Mesenchymal stem cell (in vitro differentiated cells and primary cell): ENCODE results near the gene TARS1.

Experiments used
- DNase-seq: peaks from one replicate; pipeline ENCODE4 v3.0.0-alpha.2; 2013
- H2AFZ ChIP-seq: one replicate; pipeline ENCODE4 v1.6.1; 2013; ENCODE audit warnings: low read depth, mild to moderate bottlenecking, control low read depth, inconsistent platforms, low read length, moderate library complexity
- H2AK5ac ChIP-seq: 2 replicates; pipeline ENCODE4 v1.6.1; 2013; ENCODE audit warnings: low read length, moderate library complexity, mild to moderate bottlenecking, inconsistent platforms; ENCODE audit not compliant: severe bottlenecking
- H2BK120ac ChIP-seq: one replicate; pipeline ENCODE4 v1.6.1; 2013; ENCODE audit warnings: low read depth, mild to moderate bottlenecking, inconsistent platforms, low read length, moderate library complexity
- H2BK12ac ChIP-seq, 2 experiments: one replicate each; pipeline ENCODE4 v1.6.1; 2013; ENCODE audit warnings: inconsistent platforms in 2 of 2, low read length in 2 of 2, mild to moderate bottlenecking in 2 of 2, moderate library complexity in 2 of 2, control low read depth in 1 of 2
- H2BK15ac ChIP-seq: one replicate; pipeline ENCODE4 v1.6.1; 2013; ENCODE audit warnings: mild to moderate bottlenecking, low read depth, inconsistent platforms; ENCODE audit not compliant: poor library complexity, severe bottlenecking
- H2BK5ac ChIP-seq: 2 replicates; pipeline ENCODE4 v1.6.1; 2013; ENCODE audit warnings: low read depth, mild to moderate bottlenecking, low read length, control low read depth, inconsistent platforms; ENCODE audit not compliant: poor library complexity, severe bottlenecking
- H3K14ac ChIP-seq, 2 experiments: one replicate each; pipeline ENCODE4 v1.6.1; 2013; ENCODE audit warnings: inconsistent platforms in 2 of 2, low read length in 2 of 2, control low read depth in 1 of 2, mild to moderate bottlenecking in 1 of 2, moderate library complexity in 1 of 2
- H3K18ac ChIP-seq, 2 experiments: one replicate each; pipeline ENCODE4 v1.6.1; 2013; ENCODE audit warnings: inconsistent platforms in 2 of 2, low read length in 2 of 2, control low read depth in 1 of 2, low read depth in 1 of 2, mild to moderate bottlenecking in 1 of 2
- H3K23ac ChIP-seq, 2 experiments: one replicate each; pipeline ENCODE4 v1.6.1; 2013; ENCODE audit warnings: inconsistent platforms in 2 of 2, low read length in 2 of 2, mild to moderate bottlenecking in 2 of 2, moderate library complexity in 2 of 2, control low read depth in 1 of 2
- H3K27ac ChIP-seq: 2 replicates; pipeline ENCODE4 v1.5.1; 2013; ENCODE audit warnings: mild to moderate bottlenecking, moderate library complexity, low read length, control low read depth, inconsistent platforms; ENCODE audit not compliant: poor library complexity, severe bottlenecking
- H3K27me3 ChIP-seq, 2 experiments: 2 replicates each; pipeline versions ENCODE4 v1.6.1 to v1.7.0; 2013; ENCODE audit warnings: low read length in 2 of 2, mild to moderate bottlenecking in 2 of 2, moderate library complexity in 2 of 2, control low read depth in 1 of 2, inconsistent platforms in 1 of 2; ENCODE audit not compliant: control insufficient read depth in 1 of 2, insufficient read depth in 1 of 2
- H3K36me3 ChIP-seq, 2 experiments: 2 replicates each; pipeline versions ENCODE4 v1.6.1 to v1.7.0; 2013; ENCODE audit warnings: low read length in 2 of 2, control low read depth in 1 of 2, inconsistent platforms in 1 of 2, low read depth in 1 of 2, mild to moderate bottlenecking in 1 of 2; ENCODE audit not compliant: insufficient read depth in 2 of 2, control insufficient read depth in 1 of 2
- H3K4ac ChIP-seq, 2 experiments: one replicate each; pipeline ENCODE4 v1.6.1; 2013; ENCODE audit warnings: inconsistent platforms in 2 of 2, low read length in 2 of 2, mild to moderate bottlenecking in 2 of 2, moderate library complexity in 2 of 2, control low read depth in 1 of 2, low read depth in 1 of 2
- H3K4me1 ChIP-seq: 2 replicates; pipeline ENCODE4 v1.6.1; 2013; ENCODE audit warnings: low read depth, low read length, control low read depth; ENCODE audit not compliant: control insufficient read depth, insufficient read depth
- H3K4me2 ChIP-seq: 2 replicates; pipeline ENCODE4 v1.6.1; 2013; ENCODE audit warnings: low read length, mild to moderate bottlenecking, inconsistent platforms; ENCODE audit not compliant: poor library complexity, severe bottlenecking
- H3K4me3 ChIP-seq, 2 experiments: 2 replicates each; pipeline versions ENCODE4 v1.5.1 to v1.7.0; 2013; ENCODE audit warnings: low read length in 2 of 2, mild to moderate bottlenecking in 2 of 2, control low read depth in 1 of 2, low read depth in 1 of 2; ENCODE audit not compliant: insufficient read depth in 1 of 2
- H3K79me1 ChIP-seq: replicated peaks from 2 replicates; pipeline ENCODE4 v1.6.1; 2013; ENCODE audit warnings: mild to moderate bottlenecking, control low read depth, low read length, inconsistent platforms; ENCODE audit not compliant: poor library complexity, severe bottlenecking
- H3K9ac ChIP-seq: 2 replicates; pipeline ENCODE4 v1.7.0; 2013; ENCODE audit warnings: mild to moderate bottlenecking, low read length, moderate library complexity
- H3K9me3 ChIP-seq: 2 replicates; pipeline ENCODE4 v1.7.0; 2013; ENCODE audit warnings: mild to moderate bottlenecking, low read length; ENCODE audit not compliant: control insufficient read depth
- H4K8ac ChIP-seq: one replicate; pipeline ENCODE4 v1.6.1; 2013; ENCODE audit warnings: inconsistent platforms, mild to moderate bottlenecking, low read length, moderate library complexity
- H4K91ac ChIP-seq: one replicate; pipeline ENCODE4 v1.6.1; 2013; ENCODE audit warnings: mild to moderate bottlenecking, low read length, inconsistent platforms
- WGBS: methylation state at CpG from one replicate; pipeline ENCODE4 v1.1.7; 2013; ENCODE audit warnings: mixed read lengths; 5-methylcytosine and 5-hydroxymethylcytosine counted together

The TARS1 gene

DNA sequence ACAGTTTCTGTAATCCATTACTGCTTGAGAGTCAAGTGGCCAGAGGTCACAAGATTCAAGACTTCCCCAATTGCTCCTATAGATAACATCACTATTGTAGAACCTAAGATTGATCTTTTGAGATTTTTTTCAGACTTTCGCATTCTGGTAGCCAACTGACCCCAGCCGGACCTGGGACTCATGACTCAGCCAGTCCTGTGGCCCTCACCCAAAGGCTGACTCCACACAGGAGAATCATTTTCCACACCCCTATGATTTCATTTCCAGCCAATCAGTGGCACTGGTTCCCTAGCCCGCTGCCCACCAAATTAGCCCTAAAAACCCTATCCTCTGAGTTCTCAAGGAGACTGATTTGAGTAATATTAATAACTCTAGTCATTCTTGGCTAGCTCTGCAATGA lies 36.2 kb downstream of the TARS1 start:
- Histone ChIP-seq H3K9me3 (no peaks in the 10 kb centered on the region), H3K9ac (no peak overlapping the region), H4K8ac (no peak overlapping the region), H3K14ac (no peak overlapping the region), H3K27me3 (no peaks in the 10 kb centered on the region), H3K4ac (no peak overlapping the region), H3K79me1 (peaks cover 12% of the 10 kb centered on the region), H3K36me3 (peaks cover 8 to 43% of the 10 kb centered on the region in 2 experiments), H3K4me2 (no peak overlapping the region), H2BK15ac (no peak overlapping the region), H2BK120ac (no peak overlapping the region), H2BK12ac (no peak overlapping the region), H3K18ac (no peak overlapping the region), H2BK5ac (no peak overlapping the region), H3K4me3 (no peak overlapping the region), H3K23ac (no peak overlapping the region), H2AK5ac (no peak overlapping the region), H3K4me1 (peaks cover 4% of the 10 kb centered on the region), H2AFZ (no peak overlapping the region), H3K27ac (no peak overlapping the region), H4K91ac (no peak overlapping the region)
- WGBS: 97% methylated on average over 2 of the region's 3 CpGs
- no peak for DNase-seq

DNA sequence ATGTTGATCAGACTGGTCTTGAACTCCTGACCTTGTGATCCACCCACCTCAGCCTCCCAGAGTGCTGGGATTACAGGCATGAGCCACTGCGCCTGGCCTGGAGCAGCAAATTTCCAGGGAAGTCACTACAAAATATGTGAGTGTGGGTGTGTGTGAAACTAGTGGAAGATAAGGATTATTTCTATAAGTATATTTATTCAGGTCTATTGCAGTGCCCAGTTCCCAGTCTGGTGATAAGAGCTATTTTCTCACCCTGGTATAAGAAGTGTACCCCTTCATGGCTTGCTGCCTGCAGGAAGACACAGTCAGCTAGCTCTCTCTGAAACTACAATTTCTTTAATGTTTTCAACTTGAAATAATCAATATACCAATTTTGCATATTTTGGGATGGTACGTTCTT lies 37.1 kb downstream of the TARS1 start:
- Histone ChIP-seq H2BK15ac (no peak overlapping the region), H3K4me1 (peaks cover 4% of the 10 kb centered on the region), H4K8ac (no peak overlapping the region), H3K9me3 (no peaks in the 10 kb centered on the region), H3K27ac (no peak overlapping the region), H3K4ac (no peak overlapping the region), H2BK120ac (no peak overlapping the region), H2BK5ac (no peak overlapping the region), H2BK12ac (no peak overlapping the region), H2AK5ac (no peak overlapping the region), H2AFZ (no peak overlapping the region), H4K91ac (no peak overlapping the region), H3K79me1 (peaks cover 11% of the 10 kb centered on the region), H3K4me3 (no peak overlapping the region), H3K14ac (no peak overlapping the region), H3K23ac (no peak overlapping the region), H3K9ac (no peak overlapping the region), H3K18ac (no peak overlapping the region), H3K27me3 (no peaks in the 10 kb centered on the region), H3K4me2 (no peak overlapping the region), H3K36me3 (peaks cover 7 to 37% of the 10 kb centered on the region in 2 experiments)
- DNase-seq: no peak
- 100% methylated on average over 2 of the region's 2 CpGs for WGBS

DNA sequence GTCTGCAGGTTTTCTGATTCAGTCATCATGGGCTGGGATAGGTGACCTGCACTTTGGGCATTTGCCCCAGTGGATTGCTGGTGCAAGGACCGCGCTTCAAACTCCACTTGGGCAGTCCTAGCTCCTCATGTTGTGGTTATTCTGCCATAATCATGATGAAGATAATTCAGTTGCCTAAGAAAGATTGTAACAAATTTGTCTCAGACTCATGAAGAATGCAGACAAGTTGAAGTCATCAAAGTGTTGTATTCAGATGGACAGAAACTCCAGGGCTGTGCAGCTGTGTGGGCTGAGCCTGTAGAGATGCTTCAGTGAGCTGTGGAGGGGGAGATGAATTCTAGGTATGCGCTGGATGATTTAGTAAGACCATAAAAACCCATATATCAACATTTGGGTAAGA lies 38.5 kb downstream of the TARS1 start:
- Histone ChIP-seq H3K18ac (no peak overlapping the region), H4K91ac (no peak overlapping the region), H2AK5ac (peak overlapping the region; percentile 58), H3K14ac (peak overlapping the region in 1 of 2 experiments; percentile 21), H3K4me3 (no peak overlapping the region), H3K79me1 (peaks cover 3% of the 10 kb centered on the region), H3K4me1 (peaks cover 4% of the 10 kb centered on the region), H3K9ac (no peak overlapping the region), H3K9me3 (no peaks in the 10 kb centered on the region), H2BK5ac (no peak overlapping the region), H3K23ac (no peak overlapping the region), H3K4me2 (no peak overlapping the region), H2AFZ (no peak overlapping the region), H2BK12ac (no peak overlapping the region), H2BK15ac (no peak overlapping the region), H3K36me3 (peaks cover 5 to 30% of the 10 kb centered on the region in 2 experiments), H3K27ac (peak overlapping the region; percentile 80), H2BK120ac (no peak overlapping the region), H3K27me3 (no peaks in the 10 kb centered on the region), H4K8ac (no peak overlapping the region), H3K4ac (no peak overlapping the region)
- DNase-seq: peak; percentile 22
- 100% methylated on average over 2 of the region's 3 CpGs for WGBS

DNA sequence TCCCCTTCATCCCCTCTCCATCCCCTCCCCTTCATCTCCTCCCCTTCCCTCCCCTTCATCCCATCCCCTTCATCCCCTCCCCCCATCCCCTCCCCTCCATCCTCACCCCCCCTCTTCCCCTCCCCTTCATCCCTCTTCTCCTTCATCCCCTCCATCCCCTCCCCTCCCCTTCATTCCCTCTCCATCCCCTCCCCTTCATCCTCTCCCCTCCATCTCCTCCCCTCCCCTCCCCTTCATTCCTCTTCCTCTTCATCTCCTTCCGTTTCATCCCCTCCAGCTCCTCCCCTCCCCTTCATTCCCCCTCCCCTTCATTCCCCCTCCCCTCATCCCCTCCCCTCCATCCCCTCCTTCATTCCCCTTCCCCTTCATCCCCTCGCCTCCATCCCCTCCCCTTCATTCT lies 40.1 kb downstream of the TARS1 start:
- Histone ChIP-seq H3K23ac (no peak overlapping the region), H4K8ac (no peak overlapping the region), H3K27me3 (no peaks in the 10 kb centered on the region), H3K4ac (no peak overlapping the region), H3K4me1 (peaks cover 4% of the 10 kb centered on the region), H3K4me2 (no peak overlapping the region), H3K14ac (no peak overlapping the region), H3K27ac (no peak overlapping the region), H2BK15ac (no peak overlapping the region), H2BK5ac (no peak overlapping the region), H3K4me3 (no peak overlapping the region), H2AFZ (no peak overlapping the region), H2BK12ac (no peak overlapping the region), H2AK5ac (no peak overlapping the region), H3K9ac (no peak overlapping the region), H4K91ac (no peak overlapping the region), H2BK120ac (no peak overlapping the region), H3K36me3 (peaks cover 3 to 15% of the 10 kb centered on the region in 2 experiments), H3K18ac (no peak overlapping the region), H3K79me1 (peaks cover 2% of the 10 kb centered on the region), H3K9me3 (no peaks in the 10 kb centered on the region)
- 93% methylated on average over 2 of the region's 2 CpGs for WGBS
- no peak for DNase-seq
